ENCODE data around the gene SDK1. TPM values are rescaled to one million over a fixed set of nuclear protein-coding genes. Genes with fewer than 3 reads are reported as not detected.

SDK1 gene
- total RNA-seq, 1 donor from 2014 or later: 0.34 TPM

- intact Hi-C loops (cut with micrococcal nuclease): no loop called here
Measured at GRCh38 chr7:3453398-3453797, 152.3 kb downstream of the SDK1 start.

DNA sequence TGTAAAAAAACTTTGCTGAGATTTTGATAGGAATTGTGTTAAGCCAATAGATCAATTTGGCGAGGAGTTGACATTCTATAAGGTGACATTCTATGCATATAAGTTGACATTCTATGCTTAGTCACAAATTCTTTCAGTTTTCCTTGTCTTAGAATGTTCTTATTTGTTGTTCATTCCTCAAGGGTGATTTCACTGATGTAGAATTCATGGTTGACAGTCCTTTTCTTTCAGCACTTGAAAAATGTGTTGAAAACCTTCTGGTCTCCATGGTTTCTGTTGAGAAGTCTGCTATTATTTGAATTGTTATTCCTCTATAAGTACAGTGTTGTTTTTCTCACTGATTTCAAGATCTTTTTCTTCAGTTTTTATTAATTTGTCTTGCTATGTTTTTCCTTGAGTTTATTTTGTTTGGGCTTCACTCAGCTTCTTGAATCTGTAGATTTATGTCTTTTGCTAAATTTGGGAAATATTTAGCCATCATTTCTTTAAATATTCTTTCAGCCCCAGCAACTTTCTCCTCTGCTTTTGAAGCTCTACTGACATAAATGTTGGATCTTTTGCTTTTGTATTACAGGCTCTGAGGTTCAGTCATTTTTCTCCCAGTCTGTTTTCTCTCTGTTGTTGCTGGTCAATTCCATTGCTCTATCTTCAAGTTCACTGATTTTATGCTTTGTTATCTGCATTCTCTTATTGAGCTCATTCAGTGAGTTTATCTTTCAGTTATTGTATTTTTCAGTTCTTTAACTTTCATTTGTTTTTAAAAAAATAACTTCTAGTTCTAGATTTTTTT lies 154.9 kb downstream of the SDK1 start:
- intact Hi-C loops (cut with micrococcal nuclease): no loop called here

DNA sequence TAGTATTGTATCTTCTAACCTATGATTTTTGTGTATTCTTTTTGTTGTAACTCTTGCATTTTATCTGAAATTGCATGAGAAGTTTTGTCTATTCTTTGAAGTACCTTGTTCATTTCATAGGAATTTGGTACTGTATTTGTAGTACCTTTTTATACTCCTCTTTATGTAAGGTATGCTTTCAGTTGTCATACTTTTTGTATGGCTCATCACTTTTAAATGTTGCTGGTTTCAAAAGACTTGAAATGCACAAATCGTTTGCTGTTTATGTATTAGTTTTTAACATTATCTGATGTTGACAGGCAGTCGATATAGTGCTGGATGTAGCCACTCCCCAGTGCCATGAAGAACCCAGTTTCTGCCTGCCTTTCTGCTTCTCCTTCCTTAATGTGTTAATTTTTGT lies 158.1 kb downstream of the SDK1 start:
- intact Hi-C loops (cut with micrococcal nuclease): no loop called here

DNA sequence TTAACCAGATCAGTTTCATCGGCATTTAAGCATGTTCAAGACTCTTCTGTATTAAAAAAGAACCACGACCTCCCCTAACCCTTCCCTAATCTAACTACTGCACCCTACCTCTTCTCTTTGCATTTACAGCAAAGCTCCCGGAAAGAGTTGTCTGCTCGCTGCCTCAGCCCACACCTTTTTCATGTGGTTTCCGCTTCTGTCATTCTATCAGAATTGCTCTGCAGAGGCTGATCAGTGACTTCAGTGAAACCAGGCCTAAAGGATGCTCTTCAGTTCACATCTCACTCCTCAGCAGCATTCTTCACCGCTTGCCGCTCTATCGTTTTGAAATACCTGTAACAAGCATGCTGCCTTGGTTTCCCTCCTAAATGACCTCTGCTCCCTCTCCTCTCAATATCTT lies 160.9 kb downstream of the SDK1 start:
- intact Hi-C loops (cut with micrococcal nuclease): loop anchor here (1.0 to 10.0 kb wide), 5 partner anchors 33 to 595 kb away; partner anchors contain the start of gene CARD11

DNA sequence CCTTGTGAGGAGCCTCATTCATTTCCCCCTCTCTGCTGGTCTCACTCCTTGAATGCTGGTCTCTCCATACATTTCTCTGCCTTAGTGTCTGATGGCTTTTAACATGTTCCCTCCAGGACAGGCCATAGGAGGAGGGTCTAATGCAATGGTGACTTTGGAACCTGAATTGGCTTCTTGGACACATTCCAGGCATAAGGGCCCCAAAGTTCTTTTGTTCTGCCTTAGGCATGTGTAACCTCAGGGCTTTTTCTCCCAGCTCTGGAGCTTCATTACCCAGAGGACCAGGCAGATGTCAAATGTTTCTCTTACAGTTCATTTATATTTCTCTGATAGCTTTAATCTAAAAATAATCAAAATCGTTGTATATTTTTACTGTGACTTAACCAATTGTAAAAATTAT lies 162.6 kb downstream of the SDK1 start:
- intact Hi-C loops (cut with micrococcal nuclease): loop anchor here (2.0 to 10.0 kb wide), 4 partner anchors 31 to 596 kb away; no protein-coding TSS in a partner anchor

- intact Hi-C loops (cut with micrococcal nuclease): loop anchor here (5.0 to 10.0 kb wide), 2 partner anchors 360 to 598 kb away; no protein-coding TSS in a partner anchor
Measured at GRCh38 chr7:3464900-3465622, 164.0 kb downstream of the SDK1 start.

DNA sequence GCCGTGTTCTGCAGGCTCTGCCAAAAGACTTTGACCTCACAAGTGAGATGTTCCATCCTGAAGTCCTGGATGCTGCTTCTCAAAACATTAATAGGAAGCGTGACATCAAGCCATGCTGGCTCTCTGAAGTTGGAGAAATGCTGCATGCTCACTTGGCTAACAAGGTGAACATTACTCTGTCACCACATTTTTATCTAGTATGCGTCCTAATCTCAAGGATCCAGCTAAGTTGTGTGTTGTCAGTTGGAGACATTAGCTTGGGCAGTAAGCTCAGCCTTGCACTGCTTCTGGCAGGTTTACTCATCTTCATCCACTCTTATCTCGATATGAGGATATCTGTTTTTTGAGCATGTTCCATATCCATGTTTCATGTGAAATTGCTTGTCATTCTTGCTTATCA lies 165.2 kb downstream of the SDK1 start:
- intact Hi-C loops (cut with micrococcal nuclease): loop anchor here (10.0 kb wide), 1 partner anchor 361 kb away; no protein-coding TSS in a partner anchor

- intact Hi-C loops (cut with micrococcal nuclease): loop anchor here (10.0 kb wide), 1 partner anchor 365 kb away; no protein-coding TSS in a partner anchor
Measured at GRCh38 chr7:3469641-3470040, 168.6 kb downstream of the SDK1 start.

GRCh38 chr7:3480197-3480596 lies 179.1 kb downstream of the SDK1 start:
- intact Hi-C loops (cut with micrococcal nuclease): no loop called here

DNA sequence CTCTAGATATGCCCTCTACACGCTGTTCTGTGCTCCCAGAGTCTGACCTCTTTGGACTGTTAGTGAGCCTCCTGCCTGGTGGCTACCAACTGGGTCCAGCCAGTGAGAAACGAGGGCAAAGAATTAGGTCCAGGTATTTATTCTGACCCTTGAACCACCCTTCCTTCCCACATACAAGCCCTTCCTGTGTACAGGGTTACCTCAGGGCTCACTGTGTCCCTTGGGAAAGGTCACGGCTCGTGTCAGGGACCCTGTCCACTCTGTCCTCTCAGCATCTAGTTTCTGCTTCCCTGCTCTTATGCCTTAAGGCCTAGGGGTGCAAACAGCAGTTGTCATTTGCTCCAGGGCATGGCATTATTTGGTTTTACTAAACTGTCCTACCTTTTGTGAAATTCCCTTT lies 180.4 kb downstream of the SDK1 start:
- intact Hi-C loops (cut with micrococcal nuclease): no loop called here

DNA sequence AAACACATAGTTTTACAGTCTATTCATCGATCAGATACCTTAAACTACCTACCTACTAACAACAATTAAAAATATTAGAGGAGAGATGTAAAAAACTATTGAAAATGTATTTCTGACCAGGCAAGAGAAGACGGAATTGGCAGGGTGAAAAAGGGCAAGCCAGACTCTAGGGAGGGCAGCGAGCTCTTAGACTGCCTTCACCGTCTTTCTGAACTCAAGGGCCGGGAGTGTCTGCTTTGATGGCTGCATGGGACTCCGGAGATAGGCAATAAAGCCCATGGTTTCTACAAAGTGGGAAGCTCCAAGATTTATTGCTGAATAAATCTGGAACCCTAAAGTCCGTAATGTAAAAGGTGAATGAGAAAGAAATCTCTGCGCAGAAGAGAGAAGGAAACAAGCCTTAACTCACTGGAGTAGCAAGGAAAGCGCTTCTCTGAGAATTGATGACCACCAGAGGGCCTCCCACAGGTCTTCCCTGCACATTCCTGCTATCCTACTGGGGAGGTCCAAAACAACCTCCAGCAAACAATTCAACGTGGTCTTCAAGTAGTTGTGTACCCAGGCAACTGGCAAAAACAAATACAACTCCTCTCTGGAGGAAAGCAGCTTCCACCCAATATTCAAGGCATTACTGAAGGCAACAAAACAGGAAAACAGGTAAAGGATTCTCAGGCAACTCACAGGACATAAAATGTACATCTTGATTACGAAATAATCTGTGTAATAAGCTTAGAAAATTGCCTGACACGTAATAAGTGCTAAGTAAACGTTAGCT lies 181.3 kb downstream of the SDK1 start:
- intact Hi-C loops (cut with micrococcal nuclease): no loop called here

- intact Hi-C loops (cut with micrococcal nuclease): no loop called here
Measured at GRCh38 chr7:3486841-3487240, 185.8 kb downstream of the SDK1 start.

- intact Hi-C loops (cut with micrococcal nuclease): no loop called here
Measured at GRCh38 chr7:3488829-3489228, 187.8 kb downstream of the SDK1 start.

DNA sequence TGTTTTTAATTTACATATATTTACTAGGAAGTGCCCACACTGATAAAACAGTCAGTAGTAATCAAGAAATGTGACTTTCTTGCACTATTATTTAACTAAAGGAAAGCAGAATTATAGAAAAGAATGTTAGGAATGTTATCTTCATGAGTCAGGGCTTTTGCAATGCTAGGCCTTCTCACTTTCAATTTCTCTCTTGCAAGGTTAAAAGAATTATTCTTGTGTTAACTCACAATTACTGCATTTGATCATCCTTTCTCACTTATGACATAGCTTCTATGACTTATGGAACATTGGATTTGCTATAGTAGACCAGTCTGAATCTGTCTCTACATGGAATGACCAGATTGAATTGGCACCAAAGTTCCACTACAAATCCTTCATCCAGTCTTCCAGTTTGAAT lies 192.4 kb downstream of the SDK1 start:
- intact Hi-C loops (cut with micrococcal nuclease): no loop called here

GRCh38 chr7:3494947-3495346 lies 193.9 kb downstream of the SDK1 start:
- intact Hi-C loops (cut with micrococcal nuclease): loop anchor here (2.0 kb wide), 1 partner anchor 32 kb away; no protein-coding TSS in a partner anchor

DNA sequence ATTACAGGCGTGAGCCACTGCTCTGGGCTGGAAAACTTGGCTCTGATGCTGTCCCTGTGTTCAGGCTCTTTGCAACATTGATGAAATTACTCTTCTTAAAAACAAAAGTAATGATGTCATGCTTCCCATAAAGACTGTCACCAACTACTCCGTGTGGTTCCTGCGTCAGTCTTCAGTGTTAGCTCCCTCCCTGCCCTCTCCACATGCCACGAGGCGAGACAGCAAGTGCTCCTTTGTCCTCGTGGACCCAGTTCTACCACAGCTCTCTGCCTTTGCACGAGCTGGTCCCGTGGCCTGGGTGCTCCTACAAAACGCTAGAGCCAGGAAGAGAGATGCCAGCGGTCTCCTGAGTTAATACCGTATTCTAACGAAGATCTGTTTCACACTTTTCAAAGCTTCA lies 194.5 kb downstream of the SDK1 start:
- intact Hi-C loops (cut with micrococcal nuclease): loop anchor here (2.0 kb wide), 1 partner anchor 33 kb away; no protein-coding TSS in a partner anchor

GRCh38 chr7:3495954-3496353 lies 194.9 kb downstream of the SDK1 start:
- intact Hi-C loops (cut with micrococcal nuclease): loop anchor here (2.0 kb wide), 1 partner anchor 33 kb away; no protein-coding TSS in a partner anchor

DNA sequence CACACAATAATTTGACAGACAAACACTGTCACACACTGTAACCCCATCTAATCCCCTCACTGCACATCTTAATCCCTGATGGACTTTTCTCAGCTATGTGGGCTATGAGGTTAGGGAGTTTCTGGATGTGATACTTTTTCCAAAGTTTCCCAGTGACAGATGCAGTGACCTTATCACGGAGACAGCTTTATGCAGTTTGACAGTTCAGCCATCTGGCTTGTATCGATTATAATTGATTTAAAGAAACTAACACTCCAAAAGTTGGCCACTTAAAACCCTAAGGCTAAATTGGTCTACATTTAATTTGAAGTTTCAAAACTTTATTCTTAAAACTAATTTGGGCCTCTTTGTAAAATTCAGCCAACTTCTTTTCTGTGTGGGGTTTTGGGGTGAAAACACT lies 196.7 kb downstream of the SDK1 start:
- intact Hi-C loops (cut with micrococcal nuclease): no loop called here

DNA sequence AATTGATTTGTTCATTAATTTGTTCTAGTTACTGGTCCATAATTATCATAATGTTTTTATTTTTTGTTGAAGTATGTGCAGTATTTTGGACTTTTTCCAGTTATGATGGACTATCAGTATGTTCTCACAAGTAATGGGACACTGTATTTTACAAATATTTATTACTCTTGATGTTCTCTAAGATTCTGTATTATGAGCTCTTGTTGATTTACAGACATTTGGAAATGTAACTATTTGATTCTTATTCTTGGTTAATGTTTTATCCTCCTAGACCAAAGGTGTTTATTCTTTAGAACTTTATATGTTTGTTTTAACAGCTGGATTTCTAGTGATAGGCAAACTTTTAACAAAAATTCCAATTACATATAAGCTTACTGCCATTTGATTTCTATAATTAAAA lies 200.6 kb downstream of the SDK1 start:
- intact Hi-C loops (cut with micrococcal nuclease): no loop called here

- intact Hi-C loops (cut with micrococcal nuclease): no loop called here
Measured at GRCh38 chr7:3504384-3504783, 203.3 kb downstream of the SDK1 start.
